HG03342 (cell line): ENCODE measurements around the gene SNRPB2.

Source experiments
- ATAC-seq: cut with Tn5 transposase; IDR thresholded peaks from one replicate; pipeline ENCODE4 v1.9.1; 2021; ENCODE audit warnings: mild to moderate bottlenecking, moderate library complexity; ENCODE audit not compliant: unreplicated experiment

Gene SNRPB2

DNA sequence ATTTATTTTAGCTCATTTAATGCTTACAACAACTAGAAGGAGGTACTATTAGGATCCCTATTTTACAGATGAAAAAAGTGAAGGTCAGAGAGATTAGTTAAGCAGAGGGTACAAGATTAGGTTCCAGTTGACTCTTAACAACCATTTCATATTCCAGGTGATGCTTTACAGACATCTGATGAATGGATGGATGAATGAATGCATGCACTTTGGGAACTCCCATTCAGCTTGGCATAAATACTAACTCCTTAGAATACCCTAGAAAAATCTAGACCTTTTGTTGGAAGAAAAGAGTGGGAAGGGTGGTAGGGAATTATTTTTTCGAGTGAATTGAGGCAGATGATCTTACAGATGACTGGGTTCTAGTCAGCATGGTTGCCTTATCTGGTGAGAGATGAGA is 746 bp upstream of the SNRPB2 start:
- no peak for ATAC-seq

DNA sequence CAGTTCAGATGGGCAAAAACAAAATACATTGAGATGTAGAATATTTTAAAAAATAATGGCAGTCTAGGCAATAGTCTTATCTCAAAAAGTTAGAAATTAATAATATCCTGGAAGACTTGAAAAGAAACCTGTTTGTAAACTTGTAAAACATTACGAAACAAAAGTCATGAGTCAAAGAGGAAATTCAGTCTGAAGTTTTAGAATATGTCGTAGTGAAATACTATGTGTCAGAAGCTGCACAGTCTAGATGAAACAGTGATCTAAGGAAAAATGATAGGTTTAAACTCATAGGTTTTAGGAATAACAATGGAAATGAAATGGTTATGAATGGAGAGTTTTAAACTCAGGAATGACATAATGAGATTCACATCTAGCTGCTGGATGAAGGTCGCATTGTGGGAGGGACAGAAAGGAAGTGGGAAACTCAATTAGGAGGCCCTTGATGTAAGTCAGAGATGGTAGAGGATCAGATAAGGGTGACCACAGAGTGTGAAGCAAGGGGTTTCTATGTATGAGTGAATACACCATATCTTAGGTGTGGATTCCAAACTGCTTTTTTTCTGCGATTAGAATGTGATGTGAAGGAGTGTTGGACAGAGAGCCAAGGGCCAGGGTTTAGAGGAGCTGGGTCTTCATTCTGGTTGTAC is 2.8 kb downstream of the SNRPB2 start:
- ATAC-seq = no peak

DNA sequence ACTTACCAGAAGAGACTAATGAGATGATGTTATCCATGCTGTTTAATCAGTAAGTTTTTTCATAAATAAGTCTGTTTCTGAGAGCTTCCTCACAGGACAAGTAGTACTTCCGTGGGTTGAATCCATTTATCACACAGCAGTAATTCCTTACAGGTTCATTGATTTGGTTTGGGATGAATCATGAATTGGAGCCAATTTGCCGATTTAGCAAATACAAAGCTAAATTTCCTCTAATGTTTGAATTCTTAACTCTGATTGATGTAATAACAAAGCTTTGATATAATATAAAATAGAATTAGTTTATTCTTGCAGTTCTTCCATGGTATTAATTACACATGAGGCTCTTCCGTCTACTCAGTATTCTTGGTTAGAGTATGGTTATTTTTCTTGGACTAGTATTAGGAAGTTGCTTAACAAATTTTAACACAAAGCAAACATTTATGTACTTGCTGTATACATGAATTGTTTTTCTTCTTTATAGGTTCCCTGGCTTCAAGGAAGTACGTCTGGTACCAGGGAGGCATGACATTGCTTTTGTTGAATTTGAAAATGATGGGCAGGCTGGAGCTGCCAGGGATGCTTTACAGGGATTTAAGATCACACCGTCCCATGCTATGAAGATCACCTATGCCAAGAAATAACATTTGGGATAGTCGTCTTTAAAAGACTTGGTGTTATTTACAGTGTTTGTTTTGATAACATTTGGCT is 10.7 kb downstream of the SNRPB2 start:
- no peak for ATAC-seq

DNA sequence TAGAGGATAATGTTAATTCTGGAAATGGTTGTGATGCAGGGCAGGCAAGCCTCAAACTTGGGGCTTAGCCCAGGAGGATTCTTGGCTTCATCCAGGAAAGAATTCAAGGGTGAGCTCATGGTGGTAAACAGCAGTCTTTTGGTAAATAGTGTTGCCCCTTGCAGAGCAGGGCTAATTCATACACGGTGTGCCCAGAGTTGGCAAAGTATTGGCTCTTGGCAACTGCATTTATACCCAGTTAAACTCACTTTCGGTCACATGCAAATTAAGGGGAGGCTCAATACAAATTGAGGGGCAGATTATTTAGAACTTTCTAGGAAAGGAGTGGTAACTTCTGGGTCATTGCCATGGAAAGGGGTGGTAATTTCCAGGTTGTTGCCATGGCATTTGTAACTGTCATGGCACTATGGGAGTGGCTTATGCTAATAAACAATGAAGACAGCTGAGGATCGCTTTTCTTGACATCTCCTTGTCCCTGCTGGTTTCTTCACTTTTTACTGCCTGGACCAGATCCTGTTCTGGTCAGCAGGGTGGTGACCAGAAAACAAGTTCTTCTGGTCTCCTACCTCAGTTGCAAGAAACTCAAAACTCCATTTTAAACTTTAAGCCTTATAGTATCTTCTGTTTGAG is 14.5 kb downstream of the SNRPB2 start:
- ATAC-seq = no peak

DNA sequence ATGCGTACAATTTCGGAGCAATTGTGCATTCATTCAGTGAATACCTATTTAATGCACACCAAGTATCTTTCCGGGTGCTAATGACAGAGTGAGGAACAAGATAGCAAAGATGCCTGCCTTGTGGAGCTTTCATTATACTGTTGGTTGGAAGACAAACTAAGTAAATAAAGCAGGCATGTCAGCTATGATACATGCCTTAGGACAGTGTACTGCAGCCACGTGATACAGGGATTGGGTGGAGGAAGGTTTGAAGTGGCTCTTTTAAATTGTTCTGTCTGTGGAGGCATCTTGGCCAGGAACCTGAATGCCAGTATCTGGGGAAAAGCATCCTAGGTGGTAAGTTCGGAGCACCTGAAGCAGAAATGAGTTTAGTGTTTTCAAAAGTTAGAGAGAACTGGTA is 15.4 kb downstream of the SNRPB2 start:
- no peak for ATAC-seq

DNA sequence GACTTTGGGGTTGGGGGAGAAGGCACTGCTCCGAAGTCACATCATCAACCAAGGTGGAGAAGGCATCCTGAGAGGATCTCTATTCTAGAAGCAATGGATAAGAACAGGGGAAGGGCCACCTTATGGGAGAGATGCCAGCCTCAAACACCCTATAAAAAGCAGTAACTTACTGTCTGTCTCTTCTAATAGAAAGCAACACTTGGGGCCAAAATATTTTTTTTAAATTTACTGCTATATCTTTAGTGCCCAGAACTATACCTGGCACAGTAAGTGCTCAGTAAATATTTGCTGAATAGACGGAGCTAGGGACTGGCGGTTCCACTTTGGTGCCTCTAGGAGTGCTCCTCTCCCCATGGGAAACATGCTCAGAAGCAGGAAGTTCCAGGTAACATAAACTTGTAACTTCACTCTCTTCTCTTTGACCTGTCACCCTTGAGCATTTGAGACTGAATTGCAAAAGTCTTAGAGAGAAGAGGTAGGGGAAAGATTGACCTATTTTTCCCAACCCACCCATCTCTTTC is 17.5 kb downstream of the SNRPB2 start:
- no peak for ATAC-seq

DNA sequence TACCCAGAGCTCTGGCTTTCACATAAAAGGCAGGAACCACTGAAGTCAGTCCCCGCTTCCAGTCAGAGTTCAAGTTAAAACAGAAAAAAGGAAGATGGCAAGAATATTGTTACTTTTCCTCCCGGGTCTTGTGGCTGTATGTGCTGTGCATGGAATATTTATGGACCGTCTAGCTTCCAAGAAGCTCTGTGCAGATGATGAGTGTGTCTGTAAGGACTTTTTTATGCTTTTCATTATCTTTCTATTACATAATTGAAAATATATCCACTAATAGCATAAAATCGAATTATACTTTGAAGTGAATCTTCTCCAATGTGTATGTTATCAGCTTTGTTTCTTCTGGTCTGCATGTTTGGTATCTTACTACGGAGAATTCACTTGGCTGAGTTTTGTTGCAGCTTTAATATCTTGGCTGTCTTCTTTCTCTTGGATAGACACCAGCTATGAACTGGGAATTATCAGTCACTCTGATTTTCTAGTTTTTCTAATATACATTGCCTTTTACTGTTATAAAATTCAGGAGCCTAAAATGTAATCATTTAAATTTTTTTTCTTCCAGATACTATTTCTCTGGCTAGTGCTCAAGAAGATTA is 18.6 kb downstream of the SNRPB2 start, which contains the start of gene OTOR:
TSS of gene OTOR (plus strand) at position 51 of the 593 bp plus-strand sequence. CDS start at position 95, 44 bp downstream.
- ATAC-seq = no peak

DNA sequence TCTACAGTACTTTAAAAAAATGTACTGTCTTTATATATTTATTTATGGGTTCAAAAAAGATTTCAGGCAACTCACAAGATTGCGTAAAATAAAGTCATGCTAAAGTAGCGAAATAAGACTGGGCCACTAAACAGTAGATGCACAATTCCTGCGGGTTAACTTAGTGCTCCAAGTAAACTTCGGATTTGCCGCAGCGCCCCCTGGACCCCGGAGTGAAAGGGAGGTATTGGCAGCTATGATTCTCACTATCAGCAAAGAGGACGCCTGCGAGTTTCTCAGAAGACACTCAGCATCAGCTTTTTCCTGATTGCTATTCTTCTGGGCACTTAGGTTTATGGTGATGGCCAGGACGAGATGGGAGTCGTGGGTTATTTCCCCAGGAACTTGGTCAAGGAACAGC is 19.7 kb downstream of the SNRPB2 start:
- no peak for ATAC-seq

DNA sequence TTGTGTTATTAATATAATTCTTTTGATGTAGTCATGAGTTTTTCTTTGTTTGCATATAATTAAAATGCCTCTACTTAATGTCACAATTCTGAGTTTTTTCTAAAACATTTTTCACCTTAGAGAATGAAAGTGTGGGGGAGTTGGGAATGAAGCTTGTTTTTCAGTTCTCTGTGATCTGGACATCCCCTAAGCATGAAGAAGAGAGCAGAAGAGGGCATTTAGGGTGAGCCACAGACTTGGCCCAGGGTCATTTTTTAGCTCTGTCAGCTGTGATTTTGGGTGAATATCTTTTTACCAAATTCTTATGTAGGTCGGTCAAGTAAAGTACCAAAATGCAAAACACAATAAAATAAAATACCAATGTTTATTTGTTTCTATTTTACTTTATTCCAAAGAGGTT is 22.3 kb downstream of the SNRPB2 start:
- ATAC-seq = no peak

DNA sequence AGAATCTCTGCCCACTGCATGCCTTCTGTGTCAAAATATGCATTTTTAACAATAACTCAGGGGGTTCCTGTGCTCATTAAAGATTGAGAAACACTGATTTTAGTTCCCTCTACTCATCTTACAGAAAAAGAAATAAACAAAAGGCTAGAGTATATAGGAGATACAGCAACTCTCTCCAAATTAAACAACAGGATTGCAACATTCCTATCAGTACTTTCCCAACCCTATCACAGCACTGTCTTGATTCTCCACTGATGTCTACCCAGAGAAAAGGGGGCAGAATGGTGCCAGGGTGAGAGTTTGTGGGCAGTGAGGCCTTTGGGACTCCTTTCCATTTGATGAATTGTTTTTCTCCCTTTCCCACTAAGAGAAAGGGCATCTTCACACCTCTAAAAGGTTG is 23.1 kb downstream of the SNRPB2 start:
- ATAC-seq = no peak

DNA sequence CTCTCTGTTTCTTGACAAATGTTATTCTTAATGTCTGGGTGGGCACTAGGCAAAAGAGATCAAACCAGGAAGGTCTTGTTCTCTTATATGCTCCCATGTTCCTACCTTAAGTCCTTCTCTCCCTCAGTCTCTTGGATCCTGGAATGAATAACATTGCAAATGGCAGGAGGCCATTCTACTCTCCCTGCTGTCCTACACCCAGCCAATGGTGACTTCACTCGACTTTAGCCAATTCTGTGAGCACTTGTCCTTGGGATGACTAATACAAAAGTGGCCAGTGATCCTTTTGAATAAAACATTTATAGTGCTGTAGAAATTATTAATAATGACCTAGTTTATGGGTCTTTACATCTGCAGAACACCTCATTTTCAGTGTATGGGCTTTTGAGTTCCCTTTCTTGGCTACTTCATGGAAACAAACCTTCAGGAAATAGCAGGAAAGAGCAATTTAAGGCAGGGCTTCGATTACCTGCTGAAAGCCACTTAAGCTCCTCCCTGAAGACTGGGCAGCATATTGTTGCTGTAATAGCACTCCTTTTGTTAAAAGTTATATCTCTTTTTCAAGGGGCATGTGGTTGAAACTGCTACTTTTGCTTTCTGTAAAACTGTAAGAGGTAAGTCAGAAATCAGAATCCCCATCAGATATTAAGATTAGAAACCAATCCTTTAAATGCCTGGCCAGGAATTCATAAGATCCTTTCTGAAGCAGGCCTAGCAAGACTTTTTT is 28.8 kb downstream of the SNRPB2 start:
- no peak for ATAC-seq

DNA sequence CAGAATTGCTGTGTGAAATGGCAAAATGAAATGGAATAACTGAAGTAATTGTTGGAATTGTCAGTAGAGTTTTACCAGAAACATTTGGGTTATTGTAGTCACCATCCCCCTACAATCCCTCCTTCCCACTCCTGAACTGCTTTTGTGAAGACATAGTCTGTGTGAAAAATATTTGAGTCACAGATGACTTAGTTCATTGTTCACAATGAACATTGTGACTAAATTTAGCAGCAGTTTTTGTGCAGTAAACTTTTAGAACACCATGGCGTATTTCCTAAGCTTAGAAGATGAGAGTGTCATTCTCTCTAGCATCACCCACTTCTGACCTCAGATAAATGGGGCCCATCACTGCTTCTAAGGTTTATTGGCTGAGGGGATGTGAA is 29.3 kb downstream of the SNRPB2 start:
- no peak for ATAC-seq

DNA sequence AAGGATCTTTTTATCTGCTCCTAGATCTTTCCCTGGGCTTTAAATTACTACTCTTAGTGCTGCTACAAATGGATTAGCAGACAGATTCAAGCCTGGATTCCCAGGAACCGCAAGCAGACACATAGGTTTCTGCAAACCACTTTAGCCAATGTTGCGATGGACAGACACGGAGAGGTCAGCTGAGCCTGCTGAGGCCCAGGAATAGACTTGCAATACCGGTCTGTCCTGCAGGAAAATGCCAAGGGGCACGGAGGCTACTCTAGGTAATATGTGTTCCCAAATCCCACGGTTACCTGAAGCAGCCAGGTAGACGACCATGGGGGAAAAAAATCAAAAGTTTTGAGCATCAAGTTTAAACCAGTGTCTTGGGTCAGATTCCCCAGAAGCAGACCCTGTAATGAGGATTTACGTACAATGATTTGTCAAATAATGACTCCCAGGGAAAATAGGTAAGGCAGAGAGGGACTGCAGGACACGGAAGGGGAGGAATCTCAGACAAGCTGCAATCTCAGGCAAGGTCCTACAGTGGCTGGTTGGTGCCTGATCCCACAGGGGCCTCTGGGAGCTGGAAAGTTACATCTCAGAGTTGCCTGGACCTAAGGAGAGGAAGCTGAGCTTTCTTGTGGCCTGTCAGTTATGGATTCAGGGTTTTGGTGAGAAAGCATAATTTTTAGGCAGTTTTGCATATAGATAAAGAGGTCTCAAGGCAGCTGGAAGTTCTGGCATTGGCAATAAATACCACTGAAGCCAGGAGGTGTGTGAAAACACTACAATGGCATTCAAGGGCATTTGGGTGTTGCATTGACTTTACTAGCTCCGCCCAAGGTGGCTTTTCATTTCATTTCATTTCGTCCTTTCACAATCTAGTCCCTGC is 30.8 kb downstream of the SNRPB2 start:
- ATAC-seq = peak; percentile 12

DNA sequence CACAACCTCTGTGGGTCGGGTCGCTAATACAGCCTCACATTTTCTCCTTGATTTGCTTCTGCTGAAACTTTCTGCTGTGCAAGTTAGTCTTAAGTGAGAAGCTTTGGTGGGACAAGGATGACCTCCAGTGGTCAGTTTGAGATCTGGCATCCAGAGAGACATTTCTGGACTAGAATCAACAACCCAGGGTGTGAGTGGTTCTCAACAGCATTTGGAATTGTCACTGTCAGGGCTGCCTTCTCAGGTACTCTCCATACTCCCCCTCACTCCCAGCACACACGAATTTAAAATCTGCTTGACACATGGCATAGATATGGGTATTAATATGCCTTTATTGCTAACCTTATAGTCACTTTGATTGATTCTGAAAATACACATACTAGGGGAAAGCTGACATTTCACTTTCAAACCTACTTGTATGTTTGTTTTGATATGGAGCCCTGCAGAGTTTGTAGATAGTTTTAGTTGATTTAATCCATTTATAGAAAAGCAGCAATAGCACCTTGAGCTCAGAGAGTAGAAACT is 31.5 kb downstream of the SNRPB2 start:
- peak; percentile 76 for ATAC-seq

DNA sequence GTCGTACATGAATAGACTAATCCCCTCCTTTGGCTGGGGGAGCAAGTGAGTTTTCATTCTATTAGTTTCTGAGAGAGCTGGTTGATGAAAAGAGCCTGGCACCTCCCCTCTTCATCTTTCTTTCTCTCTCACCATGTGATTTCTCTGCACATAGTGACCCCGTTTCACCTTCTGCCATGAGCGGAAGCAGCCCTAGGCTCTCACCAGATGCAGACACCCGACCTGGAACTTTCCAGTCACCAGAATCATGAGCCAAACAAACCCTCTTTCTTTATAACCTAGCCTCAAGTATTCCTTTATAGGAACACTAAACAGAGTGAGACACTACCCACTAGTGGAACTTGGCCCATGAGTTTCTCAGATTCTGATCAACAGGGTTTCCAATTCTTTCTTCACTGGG is 34.7 kb downstream of the SNRPB2 start:
- no peak for ATAC-seq

DNA sequence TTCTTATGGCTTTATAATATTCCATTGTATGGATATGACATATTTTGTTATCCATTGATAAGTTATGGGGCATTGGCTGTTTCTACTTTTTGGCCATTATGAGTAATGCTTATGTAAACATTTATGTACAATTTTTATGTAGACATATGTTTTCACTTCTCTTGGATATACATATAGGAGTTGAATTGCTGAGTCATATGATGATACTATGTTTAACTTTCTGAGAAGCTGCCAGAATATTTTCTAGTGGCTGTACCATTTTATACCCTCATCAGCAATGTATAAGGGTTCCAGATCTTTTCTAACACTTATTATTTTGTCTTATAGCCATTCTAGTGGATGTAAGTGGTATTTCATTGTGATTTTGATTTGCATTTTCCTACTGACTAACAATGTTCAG is 41.4 kb downstream of the SNRPB2 start:
- no peak for ATAC-seq

DNA sequence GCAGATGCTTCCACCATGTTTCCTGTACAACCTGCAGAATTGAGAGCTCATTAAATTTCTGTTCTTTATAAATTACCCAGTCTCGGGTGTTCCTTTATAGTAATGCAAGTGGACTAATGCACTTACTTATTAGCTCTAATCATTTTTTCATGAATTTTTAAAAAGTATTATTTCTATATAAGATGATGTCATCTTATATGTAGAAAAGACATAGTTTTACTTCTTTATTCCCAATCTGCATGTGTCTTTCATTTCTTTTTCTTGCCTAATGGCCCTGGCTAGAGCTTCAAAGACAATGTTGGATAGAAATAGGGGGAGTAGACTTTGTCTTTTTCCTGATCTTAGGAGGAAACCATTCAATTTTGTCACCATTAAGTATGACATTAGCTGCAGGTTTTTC is 46.1 kb downstream of the SNRPB2 start:
- ATAC-seq = no peak

DNA sequence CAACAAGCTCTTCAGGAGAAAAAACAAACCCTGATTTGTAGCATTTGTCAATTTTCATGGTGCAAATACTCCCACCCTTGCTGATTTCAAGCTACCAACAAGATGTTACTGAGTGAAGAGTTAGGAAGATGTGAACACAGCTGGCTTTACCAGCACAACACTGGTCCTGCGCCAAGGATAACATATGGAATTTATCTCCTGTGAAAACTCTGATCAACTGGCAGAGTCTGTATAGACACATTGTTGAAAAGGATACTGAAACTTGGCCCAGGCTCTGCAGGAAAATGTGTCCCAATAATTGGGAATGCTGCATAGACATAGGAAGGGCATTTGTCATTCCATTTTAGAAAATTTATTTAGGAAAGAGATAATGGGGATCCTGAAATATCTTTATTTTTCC is 47.3 kb downstream of the SNRPB2 start:
- ATAC-seq = no peak

DNA sequence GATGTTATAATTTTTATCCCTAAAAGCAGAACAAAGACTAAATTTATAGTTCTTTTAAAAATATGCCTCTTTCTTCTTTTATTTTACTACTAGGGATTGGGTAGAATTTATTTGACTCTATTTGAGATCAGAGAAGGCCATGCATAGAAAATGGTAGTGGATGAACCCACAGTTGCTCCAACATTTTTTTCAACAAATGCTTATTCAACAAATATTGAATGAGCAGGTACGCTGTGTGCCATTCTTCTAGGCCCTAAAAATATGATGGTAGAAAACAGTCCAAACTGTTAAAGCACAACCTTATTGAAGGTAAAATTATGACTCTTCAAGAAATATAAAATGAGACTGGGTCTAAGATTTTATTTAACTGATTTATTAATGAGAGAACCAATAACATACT is 48.3 kb downstream of the SNRPB2 start:
- ATAC-seq = no peak

DNA sequence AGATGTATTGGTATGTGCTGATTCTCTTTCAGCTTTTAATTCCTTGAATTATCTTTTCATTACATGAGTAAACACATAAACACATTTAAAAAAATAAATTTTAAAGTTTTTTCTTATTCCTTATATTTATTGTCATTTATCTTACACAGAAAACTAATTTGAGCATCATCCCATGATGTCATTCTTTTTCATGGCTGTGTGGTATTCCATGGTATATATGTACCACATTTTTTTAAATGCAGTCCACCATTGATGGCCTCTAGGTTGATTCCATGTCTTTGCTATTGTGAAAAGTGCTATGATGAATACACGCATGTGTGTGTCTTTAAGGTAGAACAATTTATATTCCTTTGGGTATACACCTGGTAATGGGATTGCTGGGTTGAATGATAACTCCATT is 51.7 kb downstream of the SNRPB2 start:
- no peak for ATAC-seq
